Activated CD8-positive, alpha-beta memory T cell treated with anti-CD3 and anti-CD28 coated beads, Interleukin-2, amount 50 U/mL, for 1 hour (primary cell): ENCODE measurements around the gene SPHK1.

ENCODE experiments used
- DNase-seq: peaks from one replicate; pipeline ENCODE4 v3.0.0-alpha.2; 2020; ENCODE audit errors: extremely low read depth

The SPHK1 gene

DNA sequence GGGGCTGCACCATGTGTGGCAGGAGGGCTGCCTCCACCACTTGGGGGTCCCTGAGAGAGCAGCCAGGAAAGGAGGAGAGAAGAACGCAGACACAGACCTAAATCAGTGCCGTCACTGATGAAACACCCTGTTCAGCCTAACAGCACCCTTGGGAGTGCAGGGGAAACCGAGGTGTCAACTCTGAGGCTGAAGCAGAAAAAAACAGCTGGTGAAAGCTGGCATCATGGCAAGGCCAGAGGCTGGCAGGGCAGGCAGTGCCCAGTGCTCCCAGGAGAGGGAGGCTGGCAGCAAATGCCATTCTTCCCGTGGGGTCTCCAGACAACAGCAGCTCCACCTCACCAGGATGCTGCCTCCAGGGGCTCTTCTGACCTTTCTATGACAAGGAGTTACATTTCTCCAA lies 23.1 kb downstream of the SPHK1 start:
- DNase-seq, result no peak

DNA sequence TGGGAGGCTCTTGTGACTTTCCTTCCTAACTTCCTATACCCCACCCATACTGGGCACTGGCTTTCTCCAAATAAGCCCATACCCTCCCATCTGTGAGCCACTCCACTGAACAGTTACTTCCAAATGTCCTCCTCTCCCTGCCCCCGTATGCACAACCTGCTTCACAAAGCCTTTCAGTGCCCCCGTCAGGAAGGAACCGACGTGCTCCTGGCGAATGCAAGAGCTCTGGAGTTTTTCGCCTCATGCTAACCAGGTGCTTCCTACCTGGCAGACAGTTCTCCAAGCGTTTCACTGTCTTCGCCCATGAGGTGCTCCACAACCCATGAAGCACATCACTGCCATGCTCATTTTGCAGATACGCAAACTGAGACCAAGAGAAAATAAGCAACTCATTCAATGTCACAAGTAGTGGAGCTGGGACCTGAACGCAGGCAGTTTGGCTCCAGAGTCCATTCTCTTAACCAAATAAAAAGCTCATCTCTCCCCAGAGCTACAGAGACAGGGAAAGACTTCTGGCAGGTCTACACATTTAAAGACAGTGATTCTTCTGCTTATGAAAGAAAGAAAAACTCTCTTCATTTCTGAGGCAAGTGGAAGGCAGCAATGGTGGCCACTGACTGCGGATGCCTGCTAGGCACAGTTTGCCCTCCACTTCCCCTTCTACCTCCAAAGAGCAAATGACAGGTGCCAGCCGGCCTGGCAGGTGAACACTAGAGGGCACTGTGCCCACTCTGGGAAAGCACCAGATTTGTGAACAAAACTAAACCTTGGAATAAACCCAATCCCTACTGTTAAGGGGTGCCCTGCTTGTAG lies 23.8 kb downstream of the SPHK1 start:
- DNase-seq, result no peak

DNA sequence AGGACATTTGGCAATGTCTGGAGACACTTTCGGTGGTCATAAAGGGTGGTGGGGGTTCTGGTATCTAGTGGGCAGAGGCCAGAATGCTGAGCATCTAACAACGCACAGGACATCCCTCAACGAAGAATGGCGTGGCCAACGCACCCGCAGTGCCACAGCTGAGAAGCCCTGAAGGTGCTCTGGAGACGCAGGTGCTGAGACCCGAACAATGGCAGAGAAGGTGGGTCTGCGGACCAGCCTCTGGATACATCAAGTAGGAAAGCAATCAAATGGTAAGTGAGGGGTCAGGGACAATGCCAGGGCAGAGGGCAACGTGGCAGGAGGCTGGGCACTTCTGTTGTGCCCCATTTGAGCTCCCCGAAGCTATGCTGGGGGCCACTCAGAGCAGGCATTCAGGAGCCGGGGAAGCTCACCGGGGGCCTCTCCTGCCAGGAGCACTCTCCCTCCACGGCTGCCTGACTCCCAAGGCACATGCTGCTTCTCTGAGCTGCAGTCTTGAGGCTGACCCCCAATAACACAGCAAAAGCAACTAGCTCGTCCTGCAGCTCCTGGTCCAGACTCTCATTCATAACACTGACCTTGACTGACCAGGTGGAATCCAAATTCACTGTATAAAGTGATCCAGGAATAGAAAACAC lies 26.0 kb downstream of the SPHK1 start:
- no peak for DNase-seq

DNA sequence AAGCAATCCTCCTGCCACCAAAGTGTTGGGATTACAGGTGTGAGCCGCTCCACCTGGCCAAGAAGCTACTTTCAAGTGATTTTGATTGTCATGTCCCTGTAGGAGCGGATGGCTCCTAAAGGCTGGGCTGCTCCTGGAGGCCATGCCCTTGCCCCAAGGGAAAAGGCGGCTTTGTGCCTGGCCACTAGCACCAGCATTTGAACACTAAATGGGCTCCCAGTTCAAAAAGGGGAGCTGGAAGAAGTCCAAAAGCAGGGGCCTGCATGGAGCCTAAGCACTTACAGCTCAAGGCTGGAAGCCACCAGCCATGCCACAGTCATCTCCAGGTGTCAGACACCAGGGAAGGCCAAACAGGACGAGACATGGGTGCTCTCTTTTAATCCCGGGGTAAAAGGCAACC lies 26.8 kb downstream of the SPHK1 start:
- DNase-seq, result no peak

DNA sequence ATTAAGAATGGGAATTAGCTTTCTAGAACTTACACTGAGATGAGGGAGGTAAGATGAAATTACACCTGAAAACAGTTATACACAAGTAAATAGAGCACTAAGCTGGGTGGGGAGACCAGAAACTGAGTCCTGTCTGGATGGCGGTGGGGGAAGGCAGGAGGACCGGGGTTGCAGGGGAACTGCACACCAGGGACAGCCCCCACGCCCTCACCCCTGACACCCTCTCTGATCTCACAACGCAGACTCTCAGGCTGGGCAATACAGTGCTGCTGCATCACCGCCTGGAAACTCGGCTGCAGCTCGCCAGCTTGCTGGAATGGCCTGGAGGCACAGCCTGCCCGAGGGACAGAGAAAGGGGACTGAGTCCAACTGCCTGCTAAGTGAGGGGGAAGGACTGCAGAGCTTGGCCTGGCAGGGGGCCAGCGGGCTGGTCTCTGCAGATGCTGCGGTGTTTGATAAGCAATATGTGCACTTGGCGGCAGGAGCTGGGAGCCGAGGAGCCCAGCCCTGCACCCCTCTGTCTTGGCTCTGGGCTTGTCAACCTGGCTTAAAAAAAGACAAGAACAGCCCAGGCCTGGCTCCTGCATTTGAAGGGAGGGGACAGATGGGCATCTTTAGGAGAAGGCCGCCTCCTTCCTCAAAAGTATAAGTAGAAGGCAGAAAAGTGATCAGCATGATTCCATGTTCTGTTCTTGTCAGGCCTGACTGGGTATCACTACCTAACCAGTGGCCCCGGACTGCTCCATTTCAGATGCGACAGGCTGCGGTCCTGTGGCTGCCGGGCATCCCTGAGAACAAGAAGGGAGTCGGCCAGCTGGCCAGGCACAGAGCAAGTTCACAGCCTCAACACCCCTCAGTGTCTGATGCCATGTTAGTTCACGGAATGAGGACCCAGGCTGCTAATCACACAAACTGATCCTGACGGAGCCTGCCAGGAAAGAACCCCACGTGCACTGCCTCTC lies 30.2 kb downstream of the SPHK1 start:
- DNase-seq, result no peak

DNA sequence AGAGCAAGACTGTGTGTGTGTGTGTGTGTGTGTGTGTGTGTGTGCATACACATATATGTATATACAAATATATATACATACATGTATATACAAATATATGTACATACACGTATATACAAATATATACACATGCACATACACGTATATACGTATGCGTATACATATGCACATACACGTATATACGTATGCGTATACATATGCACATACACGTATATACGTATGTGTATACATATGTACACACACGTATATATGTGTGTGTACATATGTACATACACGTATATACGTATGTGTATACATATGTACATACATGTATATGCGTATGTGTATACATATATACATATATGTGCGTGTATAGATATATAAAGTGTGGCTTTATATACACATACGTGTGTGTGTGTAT lies 31.4 kb downstream of the SPHK1 start:
- no peak for DNase-seq

DNA sequence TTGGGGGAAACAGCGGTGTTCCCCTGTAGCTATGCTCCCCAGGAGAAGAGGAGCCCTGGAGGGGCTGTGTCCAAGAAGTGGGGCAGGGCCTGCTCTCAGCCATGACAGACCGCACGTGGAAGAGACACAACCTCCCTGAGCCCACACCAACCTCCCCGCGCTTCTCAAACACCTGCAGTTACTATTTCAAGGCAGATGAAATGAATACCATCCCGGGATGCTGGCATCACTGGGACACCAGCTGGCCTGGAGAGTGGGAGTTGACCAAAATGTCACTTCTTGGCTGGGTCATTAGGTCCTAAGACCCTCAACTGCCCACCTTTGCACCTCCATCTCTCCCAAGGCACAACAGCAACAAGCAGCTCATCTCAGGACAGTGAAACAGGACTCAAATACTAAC lies 32.0 kb downstream of the SPHK1 start:
- no peak for DNase-seq

DNA sequence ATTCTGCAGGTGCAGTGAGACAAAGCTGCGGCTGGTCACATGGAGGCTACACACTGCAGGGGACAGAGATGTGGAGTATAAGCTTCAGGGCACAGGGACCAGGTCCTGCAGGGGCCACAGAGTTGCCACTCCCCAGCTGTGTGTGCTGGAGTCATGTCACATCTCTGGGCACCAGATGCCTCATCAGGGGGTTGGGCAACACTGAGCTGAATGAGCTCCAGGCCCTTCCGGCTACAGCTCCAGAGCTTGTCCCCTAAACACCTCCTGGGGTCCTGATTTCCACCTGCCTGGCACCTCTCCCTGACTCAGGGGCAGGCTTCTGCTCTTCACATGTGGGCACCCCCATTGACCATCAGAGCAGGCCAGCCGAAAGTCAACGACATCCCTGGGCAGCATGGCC lies 32.5 kb downstream of the SPHK1 start:
- DNase-seq, result no peak

DNA sequence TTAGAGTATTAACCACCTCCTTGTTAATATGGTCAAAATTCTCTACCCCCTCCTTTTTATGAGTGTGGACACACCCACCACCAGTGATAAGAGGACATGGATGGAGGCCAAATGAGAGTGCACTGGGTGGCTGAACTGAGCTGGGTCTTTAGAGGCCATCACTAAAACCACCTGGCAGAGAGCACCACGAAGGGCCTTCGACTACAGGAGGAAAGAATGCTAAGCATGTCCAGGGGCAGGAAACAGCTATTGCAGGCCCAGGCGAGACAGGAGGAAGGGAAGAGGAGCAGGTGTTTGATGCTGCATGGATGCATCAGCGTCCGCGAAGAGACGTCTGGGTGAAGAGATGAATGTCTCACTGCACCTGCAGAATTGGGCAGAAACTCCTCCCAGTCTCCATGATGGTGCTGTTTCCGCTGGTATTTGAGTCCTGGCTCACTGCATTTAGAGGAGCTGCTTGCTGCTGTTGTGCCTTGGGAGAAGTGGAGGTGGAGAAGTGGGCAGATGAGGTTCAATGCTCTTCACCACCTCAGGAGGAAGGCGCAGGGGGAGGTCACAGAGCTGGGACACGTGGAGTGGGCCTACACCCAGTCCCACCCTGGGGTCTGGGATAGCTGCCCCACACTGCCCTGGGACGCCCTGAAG lies 33.2 kb downstream of the SPHK1 start:
- no peak for DNase-seq

DNA sequence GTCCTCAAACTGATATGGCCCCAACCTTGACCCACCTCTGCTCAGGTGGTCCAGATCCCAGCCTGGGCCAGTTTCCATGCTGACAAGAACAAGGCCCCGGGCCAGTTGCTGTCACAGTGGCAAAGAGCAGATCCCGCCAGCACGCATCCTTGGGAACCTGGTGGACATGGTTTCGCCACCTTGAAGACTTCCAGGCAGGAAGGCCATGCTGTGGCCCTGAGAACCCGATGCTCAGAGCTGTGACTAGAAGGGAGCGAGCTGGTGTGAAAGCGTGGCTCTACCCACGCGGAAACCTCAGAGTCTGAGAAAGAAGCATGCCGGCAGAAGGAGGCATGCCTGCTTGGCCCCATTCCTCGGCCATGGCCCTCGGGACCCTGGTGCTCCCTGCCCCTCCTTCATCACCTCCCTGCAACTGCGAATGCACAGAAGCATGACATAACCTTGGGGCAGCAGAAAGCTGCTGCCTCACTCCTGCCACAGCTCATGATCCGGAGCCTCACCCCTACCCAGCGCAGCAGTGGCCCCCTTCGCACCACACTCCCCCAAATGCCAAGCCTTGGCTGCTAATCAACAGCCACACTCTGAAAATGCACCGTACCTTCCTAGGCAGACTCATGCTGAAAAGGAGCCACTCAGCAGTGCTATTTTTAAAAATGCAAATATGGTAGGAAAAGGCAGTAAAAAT lies 35.3 kb downstream of the SPHK1 start:
- DNase-seq, result no peak

DNA sequence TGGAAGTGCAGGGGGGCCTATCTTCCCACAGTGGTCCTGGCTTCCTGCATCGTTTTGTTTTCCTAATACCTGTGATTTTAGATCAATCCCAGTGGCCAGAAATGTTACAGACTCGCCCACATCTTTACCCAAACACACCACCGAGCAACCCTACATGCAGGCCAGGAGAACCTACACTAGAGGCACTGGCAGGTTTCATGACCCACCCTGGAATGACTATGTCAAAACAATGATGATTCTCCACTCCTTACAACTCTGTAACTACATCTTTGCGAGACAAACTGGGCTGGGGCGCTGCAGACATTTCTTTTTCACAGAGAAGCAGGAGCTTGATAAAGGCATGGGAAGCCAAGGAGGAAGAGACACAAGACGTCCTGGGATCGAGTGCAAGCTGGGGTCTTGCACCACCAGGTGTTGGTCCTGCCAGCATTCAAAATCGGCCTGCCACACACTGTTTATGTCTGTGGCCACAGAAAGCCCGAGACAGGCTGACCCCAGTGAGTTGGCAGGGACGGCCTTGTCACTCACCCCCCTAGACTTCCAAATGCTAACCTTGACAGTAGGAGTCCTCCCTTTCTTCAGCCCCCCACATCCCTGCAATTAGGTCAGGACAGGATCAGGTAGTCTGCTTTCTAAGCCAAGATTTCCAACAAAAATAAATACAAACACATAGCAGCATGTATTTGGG lies 36.1 kb downstream of the SPHK1 start:
- DNase-seq, result no peak

DNA sequence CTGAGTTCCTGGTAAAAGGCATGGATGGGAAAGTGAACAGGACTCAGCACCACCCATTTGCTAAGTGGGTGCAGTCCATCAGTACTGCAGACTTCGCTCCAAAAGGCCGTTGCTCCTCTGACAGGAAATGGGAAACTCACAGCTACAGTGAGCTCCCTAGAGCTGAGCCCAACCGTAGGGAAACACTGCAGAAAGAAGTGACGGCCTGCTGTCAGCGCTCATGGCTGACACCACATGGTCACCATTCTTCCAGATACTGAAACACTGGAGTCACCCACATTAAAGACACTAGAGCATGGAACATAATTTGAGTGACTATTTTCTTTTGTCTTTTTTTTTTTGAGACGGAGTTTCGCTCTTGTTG lies 36.6 kb downstream of the SPHK1 start:
- DNase-seq, result no peak

DNA sequence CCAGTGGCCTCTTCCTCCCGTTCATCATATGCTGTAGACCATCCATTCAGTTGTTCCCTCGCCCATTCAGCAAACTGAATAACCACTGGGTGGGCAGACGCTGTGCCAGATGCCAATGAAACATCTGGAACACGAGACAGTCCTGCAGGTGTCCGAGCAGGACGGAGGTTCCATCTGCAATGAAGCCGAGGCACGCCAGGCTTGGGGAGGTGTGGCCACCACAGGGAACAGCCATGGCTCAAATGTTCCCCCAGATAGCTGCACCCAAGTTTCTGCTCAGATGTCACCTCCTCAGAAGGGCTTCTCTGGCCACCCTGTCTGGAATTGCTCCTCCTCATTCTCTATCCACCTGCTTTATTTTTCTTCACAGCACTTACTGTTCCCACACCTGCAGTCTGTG lies 38.0 kb downstream of the SPHK1 start:
- DNase-seq, result no peak

DNA sequence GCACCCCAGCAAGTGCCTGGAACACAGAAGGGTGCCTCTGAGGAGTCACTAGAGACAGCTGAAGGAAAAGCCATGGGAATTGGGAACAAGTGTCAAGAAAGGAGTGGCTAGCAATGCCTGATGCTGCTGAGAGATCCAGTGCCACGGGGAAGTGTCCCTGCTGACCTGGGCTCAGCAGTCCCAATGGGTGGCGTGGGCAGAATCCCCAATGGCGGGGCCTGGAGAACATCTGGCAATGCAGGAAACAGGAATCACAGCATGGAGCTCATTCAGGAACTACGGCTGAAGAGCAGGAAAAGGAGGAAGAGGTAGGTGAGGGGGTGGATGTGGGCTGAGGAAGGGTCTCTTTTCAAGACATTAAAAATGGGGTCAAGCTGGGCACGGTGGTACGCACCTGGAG lies 38.5 kb downstream of the SPHK1 start:
- no peak for DNase-seq

DNA sequence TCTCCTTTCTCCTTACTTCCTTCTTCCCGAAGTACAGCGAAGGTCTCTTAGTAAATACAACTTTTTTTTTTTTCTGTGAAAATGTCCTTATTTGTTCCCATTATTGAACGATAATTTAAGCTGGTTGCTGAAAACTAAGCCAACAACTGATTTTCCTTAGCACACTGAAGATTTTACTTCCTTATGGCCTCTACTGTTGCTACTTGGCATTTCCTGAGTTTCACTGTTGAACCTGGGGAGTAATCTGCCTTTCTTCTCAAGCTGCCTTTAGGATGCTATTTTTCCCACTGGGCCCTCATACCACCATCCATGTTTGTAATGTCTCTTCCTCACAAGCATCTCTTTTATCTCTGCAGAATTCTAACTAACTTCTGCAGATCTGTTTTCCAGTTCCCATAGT lies 42.4 kb downstream of the SPHK1 start:
- no peak for DNase-seq

DNA sequence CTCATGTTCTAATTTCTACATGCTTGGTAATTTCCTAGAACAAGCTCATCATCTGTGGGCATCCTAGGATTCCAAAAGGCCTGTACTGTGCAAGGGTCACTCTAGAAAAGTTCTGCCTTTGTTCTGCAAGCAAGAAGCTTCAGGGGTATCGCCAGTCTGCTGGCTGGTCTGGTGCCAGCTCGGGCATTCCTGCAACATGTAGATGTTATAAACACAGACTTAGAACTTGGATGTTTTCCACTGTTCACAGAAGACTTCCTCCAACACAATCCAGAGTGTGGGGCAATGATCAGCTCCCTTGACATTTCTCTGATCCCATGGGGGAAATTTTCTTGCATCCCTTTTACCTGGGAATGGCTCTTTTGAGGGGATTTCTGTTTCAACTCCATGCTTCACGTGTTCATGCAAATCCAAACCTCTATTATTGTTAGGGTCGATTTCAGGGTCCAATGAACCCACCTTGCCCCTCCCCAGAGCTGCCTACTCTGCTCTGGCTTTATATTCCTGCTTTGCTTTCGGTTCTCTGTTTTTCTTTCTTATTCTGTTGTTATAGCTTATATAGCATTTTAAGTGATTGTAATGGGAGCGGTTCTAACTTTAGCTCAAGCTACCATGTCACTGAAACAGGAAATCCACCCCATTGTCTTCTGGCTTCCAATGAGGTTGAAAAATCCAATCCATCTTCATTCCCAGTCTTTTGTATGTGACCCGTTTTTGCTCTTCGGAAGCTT lies 43.3 kb downstream of the SPHK1 start:
- DNase-seq, result no peak

DNA sequence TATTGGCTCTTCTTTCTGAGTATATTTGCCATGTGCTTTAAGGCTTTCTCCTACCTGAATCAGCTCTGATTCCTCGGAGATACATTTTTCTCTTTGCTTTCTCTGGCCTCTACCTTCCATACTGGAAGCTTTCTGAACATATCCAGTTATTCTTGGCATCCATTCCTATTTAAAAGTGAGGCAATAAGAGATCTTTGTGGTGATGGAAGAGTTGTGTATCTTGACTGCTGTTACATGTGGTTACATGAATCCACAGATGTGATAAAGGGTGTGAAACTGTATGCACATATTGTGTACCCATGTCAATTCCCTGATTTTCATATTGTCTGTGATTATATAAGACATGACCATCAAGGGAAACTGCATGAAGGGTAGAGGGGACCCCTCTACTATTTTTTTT lies 44.1 kb downstream of the SPHK1 start:
- no peak for DNase-seq

DNA sequence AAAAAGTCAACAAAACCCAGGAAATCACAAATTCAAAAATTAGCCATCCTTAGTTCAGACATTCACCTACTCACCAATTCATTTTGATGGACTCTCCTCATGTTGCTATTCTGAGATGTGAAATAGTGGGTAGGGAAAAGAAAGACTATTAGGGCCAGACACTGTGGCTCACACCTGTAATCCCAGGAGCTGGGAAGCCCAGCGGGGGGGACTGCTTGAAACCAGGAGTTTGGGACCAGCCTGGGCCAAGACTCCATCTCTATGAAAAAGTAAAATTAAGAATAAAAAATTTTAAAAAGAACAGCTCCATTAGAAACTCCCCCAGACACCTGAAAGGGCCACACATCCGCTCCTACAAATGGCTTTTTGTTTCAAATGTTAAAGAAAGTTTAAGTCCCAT lies 47.1 kb downstream of the SPHK1 start:
- DNase-seq, result no peak

DNA sequence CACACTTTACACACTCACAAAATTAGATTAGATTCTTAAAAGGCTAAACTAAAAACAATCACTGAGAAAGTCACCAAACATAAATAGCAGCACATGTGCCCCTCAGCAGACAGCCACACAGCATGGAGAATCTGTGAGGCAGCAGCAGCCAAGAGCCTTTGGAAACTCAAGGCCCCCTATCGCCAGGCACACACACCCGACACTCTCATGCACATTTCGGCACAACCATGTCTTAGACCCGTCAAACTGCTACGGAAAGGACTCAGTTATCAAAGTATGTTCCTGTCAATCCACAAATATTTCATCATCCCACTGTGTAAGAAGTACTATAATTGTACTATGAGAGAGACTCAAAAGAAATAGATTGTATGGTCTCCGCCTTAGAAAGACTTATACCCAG lies 47.6 kb downstream of the SPHK1 start:
- no peak for DNase-seq

DNA sequence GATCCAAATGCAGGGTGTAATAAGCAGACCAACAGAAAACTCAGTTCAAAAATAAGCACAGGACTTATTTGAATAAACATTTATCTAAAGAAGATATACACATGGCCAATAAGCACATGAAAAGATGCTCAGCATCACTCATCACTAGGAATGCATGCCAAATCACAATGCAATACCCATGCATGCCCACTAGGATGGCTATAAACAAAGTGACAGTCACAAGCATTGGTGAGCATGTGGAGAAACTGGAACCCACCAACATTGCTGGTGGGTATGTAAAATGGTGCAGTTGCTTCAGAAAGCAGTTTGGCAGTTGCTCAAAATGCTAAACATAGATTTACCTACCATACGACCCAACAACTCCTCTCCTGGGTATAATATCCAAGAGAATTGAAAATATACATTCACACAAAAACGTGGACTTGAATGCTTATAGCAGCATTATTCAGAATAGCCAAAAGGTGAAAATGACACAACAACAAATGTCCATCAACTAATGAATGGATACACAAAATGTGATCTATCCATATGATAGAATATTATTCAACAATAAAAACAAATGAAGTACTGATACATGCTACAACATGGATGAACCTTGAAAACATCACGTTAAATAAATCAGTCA lies 48.4 kb downstream of the SPHK1 start:
- no peak for DNase-seq
